ENCODE measurements around the gene HOXD3.

The HOXD3 gene

DNA sequence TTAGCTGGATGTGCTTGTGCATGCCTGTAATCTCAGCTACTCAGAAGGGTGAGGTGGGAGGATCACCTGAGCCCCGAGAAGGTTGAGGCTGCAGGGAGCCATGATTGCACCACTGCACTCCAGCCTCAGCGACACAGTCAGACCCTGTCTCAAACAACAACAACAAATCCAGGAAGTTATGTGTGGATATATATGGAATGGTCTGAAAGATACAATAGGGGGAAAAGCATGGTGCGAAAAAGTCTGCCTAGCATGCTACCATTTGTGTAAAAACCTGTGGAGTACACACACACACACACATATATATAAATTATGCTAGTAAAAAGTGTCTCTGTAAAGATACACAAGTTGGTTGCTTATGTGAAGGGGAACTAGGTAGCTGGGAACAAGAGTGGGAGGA, 24.4 kb downstream of the HOXD3 start:
- DNase-seq = no peak

DNA sequence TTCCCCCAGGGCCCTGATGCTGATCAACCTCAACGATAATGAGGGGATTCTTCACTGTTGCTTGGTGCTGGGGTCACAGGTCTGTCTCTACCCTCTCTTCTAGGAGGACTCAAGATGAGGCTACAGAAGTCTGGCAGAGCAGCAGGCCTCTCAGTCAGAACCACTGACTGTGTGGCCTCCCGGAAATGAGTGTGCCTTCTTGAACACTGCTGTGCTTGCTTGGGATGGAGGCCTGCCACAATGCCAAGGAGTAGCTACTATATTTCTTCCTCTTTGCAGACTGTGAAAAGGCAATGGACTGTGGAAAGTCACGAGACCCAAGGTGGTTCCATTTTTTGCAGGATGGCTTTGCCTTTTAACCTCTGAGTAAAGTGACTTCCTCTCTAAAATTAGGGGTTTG, 25.6 kb downstream of the HOXD3 start:
- no peak for DNase-seq

- no peak for DNase-seq
Observed at GRCh38 chr2:176184749-176185148, 27.6 kb downstream of the HOXD3 start.

DNA sequence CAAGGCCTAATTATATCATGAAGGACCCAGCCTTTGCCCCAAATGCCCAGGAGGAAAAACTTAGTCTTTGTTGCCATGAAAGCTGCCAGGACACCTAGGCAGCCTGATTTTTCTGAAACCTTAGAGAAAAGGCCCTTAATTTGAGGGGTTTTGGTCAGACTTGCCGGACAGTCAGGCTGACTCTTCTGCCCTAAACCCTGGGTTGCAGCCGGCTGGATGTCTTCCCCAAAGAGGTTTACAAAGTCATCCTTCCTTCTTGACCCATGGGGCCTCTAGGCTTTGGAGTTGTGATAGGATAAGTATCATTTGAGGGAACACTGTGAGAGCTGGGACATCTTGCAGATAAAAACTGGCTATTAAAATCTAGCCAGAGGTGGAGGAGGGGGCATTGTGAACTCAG, 28.9 kb downstream of the HOXD3 start:
- no peak for DNase-seq

GRCh38 chr2:176187200-176187898, 30.2 kb downstream of the HOXD3 start:
- DNase-seq = peak; percentile 44

GRCh38 chr2:176187899-176188773, 31.0 kb downstream of the HOXD3 start, which contains the start of gene HOXD1:
Gene HOXD1, plus strand, starts transcription at chr2:176188668. Its CDS starts 134 bp downstream, at chr2:176188802.
- DNase-seq = peak; percentile 64

- DNase-seq = peak; percentile 37
Observed at GRCh38 chr2:176188774-176189680, 31.9 kb downstream of the HOXD3 start.

DNA sequence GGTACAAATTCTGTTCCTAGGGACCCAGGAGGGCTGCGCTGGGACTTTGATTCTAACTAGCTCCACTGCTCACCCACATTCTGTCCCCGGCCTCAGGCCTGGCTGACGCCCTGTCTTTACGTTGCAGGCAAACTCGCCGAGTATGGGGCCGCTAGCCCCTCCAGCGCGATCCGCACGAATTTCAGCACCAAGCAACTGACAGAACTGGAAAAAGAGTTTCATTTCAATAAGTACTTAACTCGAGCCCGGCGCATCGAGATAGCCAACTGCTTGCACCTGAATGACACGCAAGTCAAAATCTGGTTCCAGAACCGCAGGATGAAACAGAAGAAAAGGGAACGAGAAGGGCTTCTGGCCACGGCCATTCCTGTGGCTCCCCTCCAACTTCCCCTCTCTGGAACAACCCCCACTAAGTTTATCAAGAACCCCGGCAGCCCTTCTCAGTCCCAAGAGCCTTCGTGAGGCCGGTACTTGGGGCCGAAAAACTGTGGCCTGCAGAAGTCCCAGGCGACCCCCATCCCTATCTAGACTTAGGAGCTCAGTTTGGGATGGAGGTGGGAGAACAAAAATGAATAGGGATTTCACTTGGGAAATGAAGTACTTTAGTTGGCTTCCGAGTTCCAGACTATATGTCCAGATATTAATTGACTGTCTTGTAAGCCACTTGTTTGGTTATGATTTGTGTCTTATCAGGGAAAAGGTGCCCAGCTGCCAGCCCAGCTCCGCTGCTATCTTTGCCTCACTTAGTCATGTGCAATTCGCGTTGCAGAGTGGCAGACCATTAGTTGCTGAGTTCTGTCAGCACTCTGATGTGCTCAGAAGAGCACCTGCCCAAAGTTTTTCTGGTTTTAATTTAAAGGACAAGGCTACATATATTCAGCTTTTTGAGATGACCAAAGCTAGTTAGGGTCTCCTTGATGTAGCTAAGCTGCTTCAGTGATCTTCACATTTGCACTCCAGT, 32.9 kb downstream of the HOXD3 start:
- DNase-seq = no peak

- no peak for DNase-seq
Observed at GRCh38 chr2:176192351-176192750, 35.2 kb downstream of the HOXD3 start.

DNA sequence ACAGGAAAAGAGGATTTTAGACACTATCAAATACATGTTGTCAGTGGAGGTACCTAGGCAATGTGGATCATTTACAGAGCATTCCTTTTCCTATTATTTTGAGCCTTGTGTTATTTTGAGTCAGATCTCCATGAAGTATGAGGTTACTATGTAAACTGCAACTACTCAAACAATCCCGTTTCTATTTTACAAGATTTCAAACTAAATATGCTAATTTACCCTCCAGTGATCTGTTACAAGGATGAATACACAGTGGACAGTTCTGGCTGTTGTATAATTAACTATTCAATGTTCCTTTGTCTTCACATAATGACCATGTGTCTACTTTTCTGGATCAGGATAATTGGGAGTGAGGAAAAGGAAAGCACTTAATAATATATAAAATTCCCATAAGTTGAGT, 35.9 kb downstream of the HOXD3 start:
- no peak for DNase-seq

GRCh38 chr2:176199902-176200301, 42.8 kb downstream of the HOXD3 start:
- DNase-seq = no peak

GRCh38 chr2:176200971-176201370, 43.9 kb downstream of the HOXD3 start:
- DNase-seq = no peak

DNA sequence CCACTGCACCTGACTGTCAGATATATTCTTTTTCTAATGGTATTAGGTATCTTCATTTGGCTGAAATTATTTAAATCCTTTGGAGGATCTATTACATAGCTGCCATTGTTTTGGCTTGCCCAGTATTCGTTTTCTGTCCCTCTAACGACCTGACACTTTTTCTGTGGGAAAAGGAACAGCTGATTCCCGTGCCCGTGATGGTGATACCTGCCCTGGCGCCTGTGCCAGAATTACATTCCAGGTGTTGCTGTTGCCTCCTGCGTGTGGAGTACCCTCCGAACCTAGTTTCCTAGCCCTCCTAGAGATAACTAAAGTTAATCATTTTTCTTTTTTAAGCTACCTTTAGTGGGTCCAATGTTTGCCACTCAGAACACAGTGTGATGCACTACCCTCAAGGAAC, 45.4 kb downstream of the HOXD3 start:
- DNase-seq = no peak

DNA sequence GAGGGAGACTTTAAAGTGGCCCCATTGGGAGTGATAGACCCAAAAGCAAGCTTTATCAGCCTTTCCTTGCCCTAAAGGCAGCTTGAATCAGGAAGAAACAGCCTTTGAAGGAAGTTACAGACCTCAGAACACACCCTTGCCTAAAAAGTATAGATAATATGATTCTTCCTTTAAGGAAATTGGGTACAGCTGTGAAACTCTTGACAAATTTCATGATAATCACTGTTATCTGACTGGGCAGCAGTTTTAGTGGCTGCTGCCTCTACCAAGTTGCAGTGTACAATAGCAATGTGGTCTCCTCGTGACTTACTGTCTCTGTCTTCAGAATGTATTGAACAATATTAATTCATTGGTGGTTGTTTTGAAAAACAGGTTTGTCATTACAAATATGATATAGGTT, 48.0 kb downstream of the HOXD3 start:
- no peak for DNase-seq

DNA sequence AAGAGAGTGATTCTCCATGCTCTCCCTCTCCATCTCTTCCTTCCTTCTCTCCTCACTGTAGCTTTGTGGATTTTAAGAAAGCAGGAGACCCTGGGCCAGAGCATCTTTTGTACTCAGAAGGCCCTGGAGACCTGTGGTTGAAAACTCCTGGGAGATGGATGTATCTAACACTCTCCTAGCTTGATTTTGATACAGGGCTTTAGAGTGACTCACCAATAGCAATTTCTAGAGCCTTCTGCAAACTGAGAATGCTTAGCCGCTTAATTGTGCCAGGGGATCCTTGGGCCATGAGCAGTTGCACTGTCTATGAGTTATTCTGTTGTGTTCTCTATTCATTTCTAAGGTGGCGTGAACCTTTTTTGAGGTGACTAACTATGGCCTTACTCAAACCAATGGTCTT, 49.0 kb downstream of the HOXD3 start:
- DNase-seq = no peak

- no peak for DNase-seq
Observed at GRCh38 chr2:176206682-176207081, 49.6 kb downstream of the HOXD3 start.

GRCh38 chr2:176211110-176211509, 54.0 kb downstream of the HOXD3 start:
- DNase-seq = no peak

DNA sequence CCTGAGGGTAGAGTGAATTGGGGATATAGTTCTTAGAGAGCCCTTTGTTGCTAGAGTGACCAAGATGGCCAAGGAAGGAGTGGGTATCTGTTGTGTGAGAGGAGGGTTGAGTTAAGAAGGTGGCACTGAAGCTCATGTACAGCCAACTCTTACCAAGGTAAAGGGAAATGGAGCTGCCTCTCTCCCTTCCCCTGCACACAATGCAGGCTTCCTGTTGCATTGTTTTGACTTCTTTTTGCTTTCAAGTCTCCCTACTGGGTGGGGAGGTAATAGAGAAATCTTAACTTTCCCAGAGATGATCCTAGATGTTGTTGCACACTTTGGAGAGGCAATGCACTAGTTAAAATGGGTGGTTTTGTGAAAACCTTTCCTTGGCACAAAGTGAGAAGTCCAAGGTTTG, 55.2 kb downstream of the HOXD3 start:
- DNase-seq = no peak

DNA sequence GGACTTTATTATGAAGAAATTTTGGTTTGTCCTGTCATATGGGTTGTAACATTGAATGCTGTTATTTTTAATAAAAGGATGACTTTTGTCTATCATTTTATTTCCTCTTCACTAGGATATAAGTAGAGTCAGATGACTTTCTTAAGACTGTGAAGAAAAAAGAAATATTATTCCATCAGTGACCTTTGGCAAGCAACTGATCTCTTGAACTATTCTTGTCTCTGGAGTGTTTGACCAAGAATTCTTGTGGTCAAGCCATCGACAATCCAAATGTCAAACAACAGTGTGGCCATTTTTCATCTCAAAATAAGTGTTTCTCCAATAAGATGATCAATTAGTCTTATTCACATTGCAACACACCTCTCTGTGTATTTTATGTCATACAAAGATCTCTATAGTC, 56.3 kb downstream of the HOXD3 start:
- DNase-seq = no peak

All from NCI-H82 (cell line).